ENCODE results near the gene ABR. TPM values are rescaled to one million over a fixed set of nuclear protein-coding genes. Genes with fewer than 3 reads are reported as not detected.

Gene ABR
- total RNA-seq, 1 experiment from 2014 or later, result 172 TPM

DNA sequence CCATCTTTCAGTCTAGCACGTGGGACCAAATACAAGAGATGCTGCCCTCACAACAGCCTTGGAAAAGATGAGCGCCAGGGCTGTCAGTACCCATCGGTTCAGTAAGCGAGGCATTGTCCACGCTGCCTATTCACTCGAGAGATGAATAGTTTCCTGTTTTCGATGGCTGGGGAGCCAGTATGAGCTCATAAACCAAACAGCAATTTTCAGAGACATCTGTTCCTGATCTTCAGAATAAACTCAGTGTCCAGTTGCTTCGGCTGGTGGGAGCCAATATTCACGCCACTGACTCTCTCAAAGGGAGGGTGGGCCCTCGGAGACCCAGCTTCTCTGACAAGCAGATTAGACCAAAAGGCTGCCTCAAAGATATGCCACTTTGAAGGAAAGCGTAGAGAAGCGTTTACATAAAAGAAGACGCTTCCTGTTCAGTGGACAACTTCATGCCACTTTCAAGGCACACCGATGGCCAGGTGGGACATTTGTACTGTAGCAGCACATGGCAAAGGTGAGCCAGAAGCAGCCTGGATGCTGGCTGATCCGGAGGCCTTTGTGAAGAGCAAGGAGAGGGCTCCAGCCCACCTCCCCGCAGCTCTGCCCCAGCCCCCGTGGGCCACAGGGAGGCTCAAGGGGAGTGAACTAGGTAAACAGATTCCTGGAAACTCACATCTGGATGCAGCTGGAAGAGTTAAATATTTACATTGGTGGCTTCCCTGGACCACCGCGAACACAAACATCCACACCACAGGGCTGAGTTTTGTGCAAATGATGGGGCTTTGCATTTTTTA lies 176.8 kb downstream of the ABR start:
- H3K27me3 ChIP-seq (ENCODE audit: control insufficient read depth, insufficient read depth, low read length), result no peaks in the 10 kb centered on the region
- BruUV-seq (replicated peaks), result no TSS peak
- peaks cover 6% of the 10 kb centered on the region for H3K36me3 ChIP-seq (ENCODE audit: control insufficient read depth, insufficient read depth, low read length)
- TF ChIP-seq, protein P1, sequence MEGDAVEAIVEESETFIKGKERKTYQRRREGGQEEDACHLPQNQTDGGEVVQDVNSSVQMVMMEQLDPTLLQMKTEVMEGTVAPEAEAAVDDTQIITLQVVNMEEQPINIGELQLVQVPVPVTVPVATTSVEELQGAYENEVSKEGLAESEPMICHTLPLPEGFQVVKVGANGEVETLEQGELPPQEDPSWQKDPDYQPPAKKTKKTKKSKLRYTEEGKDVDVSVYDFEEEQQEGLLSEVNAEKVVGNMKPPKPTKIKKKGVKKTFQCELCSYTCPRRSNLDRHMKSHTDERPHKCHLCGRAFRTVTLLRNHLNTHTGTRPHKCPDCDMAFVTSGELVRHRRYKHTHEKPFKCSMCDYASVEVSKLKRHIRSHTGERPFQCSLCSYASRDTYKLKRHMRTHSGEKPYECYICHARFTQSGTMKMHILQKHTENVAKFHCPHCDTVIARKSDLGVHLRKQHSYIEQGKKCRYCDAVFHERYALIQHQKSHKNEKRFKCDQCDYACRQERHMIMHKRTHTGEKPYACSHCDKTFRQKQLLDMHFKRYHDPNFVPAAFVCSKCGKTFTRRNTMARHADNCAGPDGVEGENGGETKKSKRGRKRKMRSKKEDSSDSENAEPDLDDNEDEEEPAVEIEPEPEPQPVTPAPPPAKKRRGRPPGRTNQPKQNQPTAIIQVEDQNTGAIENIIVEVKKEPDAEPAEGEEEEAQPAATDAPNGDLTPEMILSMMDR (IDR thresholded peaks at IDR 0.05), result no peak
- no peak for TF ChIP-seq SIN3A (IDR thresholded peaks at IDR 0.05; ENCODE audit: borderline replicate concordance, insufficient read depth, low read depth, low read length)
- no peak for TF ChIP-seq TCF7L2 (IDR thresholded peaks at IDR 0.05; ENCODE audit: low read depth, low read length)
- TF ChIP-seq, protein P2, sequence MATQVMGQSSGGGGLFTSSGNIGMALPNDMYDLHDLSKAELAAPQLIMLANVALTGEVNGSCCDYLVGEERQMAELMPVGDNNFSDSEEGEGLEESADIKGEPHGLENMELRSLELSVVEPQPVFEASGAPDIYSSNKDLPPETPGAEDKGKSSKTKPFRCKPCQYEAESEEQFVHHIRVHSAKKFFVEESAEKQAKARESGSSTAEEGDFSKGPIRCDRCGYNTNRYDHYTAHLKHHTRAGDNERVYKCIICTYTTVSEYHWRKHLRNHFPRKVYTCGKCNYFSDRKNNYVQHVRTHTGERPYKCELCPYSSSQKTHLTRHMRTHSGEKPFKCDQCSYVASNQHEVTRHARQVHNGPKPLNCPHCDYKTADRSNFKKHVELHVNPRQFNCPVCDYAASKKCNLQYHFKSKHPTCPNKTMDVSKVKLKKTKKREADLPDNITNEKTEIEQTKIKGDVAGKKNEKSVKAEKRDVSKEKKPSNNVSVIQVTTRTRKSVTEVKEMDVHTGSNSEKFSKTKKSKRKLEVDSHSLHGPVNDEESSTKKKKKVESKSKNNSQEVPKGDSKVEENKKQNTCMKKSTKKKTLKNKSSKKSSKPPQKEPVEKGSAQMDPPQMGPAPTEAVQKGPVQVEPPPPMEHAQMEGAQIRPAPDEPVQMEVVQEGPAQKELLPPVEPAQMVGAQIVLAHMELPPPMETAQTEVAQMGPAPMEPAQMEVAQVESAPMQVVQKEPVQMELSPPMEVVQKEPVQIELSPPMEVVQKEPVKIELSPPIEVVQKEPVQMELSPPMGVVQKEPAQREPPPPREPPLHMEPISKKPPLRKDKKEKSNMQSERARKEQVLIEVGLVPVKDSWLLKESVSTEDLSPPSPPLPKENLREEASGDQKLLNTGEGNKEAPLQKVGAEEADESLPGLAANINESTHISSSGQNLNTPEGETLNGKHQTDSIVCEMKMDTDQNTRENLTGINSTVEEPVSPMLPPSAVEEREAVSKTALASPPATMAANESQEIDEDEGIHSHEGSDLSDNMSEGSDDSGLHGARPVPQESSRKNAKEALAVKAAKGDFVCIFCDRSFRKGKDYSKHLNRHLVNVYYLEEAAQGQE (IDR thresholded peaks at IDR 0.05; ENCODE audit: insufficient read depth in 1 of 2, low read depth in 2 of 2, low read length in 1 of 2), result no peak
- no peak for TF ChIP-seq POLR2AphosphoS5 (IDR thresholded peaks at IDR 0.05; ENCODE audit: low read depth, low read length)
- intact Hi-C loops (cut with micrococcal nuclease; ENCODE audit: unreplicated experiment), result no loop called here
- DNase-seq (ENCODE audit: low read depth, low spot score) (no peak), ATAC-seq (no peak)
- POLR2A ChIA-PET, result interaction anchor here (0.5 kb wide), 2 partner anchors 72 to 117 kb away, joined by 4 to 8 read pairs; no protein-coding TSS in a partner anchor
- no peaks in the 10 kb centered on the region for H3K9me3 ChIP-seq (ENCODE audit: control insufficient read depth, insufficient read depth, low read depth, low read length)
- peak overlapping the region; percentile 54; the same call in 1 of the 2 replicates for H3K27ac ChIP-seq (ENCODE audit: low read length)
- peaks cover 65% of the 10 kb centered on the region for H3K4me1 ChIP-seq (ENCODE audit: control insufficient read depth, insufficient read depth, low read length)
- CTCF ChIA-PET, result interaction anchor here (1.4 kb wide), 1 partner anchor 53 kb away, joined by 4 read pairs; no protein-coding TSS in a partner anchor
- in situ Hi-C loops (cut with HindIII; ENCODE audit: low pct_unique_long_range_greater_than_20kb, low sequenced_read_pairs), result no loop called here
- H3K4me3 ChIP-seq (ENCODE audit: low read depth in 2 of 2, low read length in 2 of 2), result no peak overlapping the region

DNA sequence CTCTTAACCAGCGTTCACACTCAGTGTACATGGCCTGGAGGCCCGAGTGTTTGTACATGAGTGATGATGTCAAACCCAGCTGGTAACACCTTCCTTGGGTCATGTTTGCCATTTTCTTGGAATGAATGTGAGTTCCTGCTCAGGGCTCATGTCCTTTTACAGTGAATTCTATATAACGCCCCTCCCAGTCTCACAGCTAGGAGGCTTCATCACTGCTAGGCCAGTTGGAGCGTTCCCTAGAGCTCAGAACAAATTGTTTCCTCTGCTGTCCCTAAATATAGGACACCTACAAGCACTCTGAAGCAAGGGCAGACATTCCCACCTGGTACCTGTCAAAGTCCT lies 177.4 kb downstream of the ABR start:
- TF ChIP-seq, protein P2 (IDR thresholded peaks at IDR 0.05; ENCODE audit: insufficient read depth in 1 of 2, low read depth in 2 of 2, low read length in 1 of 2), result no peak
- TF ChIP-seq, protein P1 (IDR thresholded peaks at IDR 0.05), result no peak
- no peak for TF ChIP-seq SIN3A (IDR thresholded peaks at IDR 0.05; ENCODE audit: borderline replicate concordance, insufficient read depth, low read depth, low read length)
- no peak for TF ChIP-seq TCF7L2 (IDR thresholded peaks at IDR 0.05; ENCODE audit: low read depth, low read length)
- no peak for TF ChIP-seq POLR2AphosphoS5 (IDR thresholded peaks at IDR 0.05; ENCODE audit: low read depth, low read length)
- peaks cover 6% of the 10 kb centered on the region for H3K36me3 ChIP-seq (ENCODE audit: control insufficient read depth, insufficient read depth, low read length)
- H3K27ac ChIP-seq (ENCODE audit: low read length), result peak overlapping the region; percentile 54; the same call in 1 of the 2 replicates
- DNase-seq (ENCODE audit: low read depth, low spot score), result no peak
- ATAC-seq, result no peak
- H3K4me1 ChIP-seq (ENCODE audit: control insufficient read depth, insufficient read depth, low read length), result peaks cover 67% of the 10 kb centered on the region
- in situ Hi-C loops (cut with HindIII; ENCODE audit: low pct_unique_long_range_greater_than_20kb, low sequenced_read_pairs) (no loop called here), intact Hi-C loops (cut with micrococcal nuclease; ENCODE audit: unreplicated experiment) (no loop called here)
- BruUV-seq (replicated peaks), result no TSS peak
- POLR2A ChIA-PET, result interaction anchor here (0.5 kb wide), 2 partner anchors 72 to 116 kb away, joined by 4 to 8 read pairs; no protein-coding TSS in a partner anchor
- no peaks in the 10 kb centered on the region for H3K27me3 ChIP-seq (ENCODE audit: control insufficient read depth, insufficient read depth, low read length)
- no peak overlapping the region for H3K4me3 ChIP-seq (ENCODE audit: low read depth in 2 of 2, low read length in 2 of 2)
- no peaks in the 10 kb centered on the region for H3K9me3 ChIP-seq (ENCODE audit: control insufficient read depth, insufficient read depth, low read depth, low read length)
- CTCF ChIA-PET, result interaction anchor here (0.6 to 1.4 kb wide), 2 partner anchors 54 to 129 kb away, joined by 4 to 8 read pairs; no protein-coding TSS in a partner anchor
